Panc1 (cell line): ENCODE results near the gene ZNF497.

ENCODE experiments used
- POLR2AphosphoS5 ChIP-seq: IDR thresholded peaks from 2 replicates; pipeline ENCODE4 v1.6.1; 2012; ENCODE audit warnings: mild to moderate bottlenecking, low read depth, low read length, moderate library complexity
- TCF7L2 ChIP-seq: IDR thresholded peaks from 2 replicates; pipeline ENCODE4 v1.6.1; 2011; ENCODE audit warnings: mild to moderate bottlenecking, low read depth, low read length, inconsistent platforms
- TF ChIP-seq, protein P1 (sequence below): fragments of 450-650 bp; IDR thresholded peaks from 2 replicates; pipeline ENCODE4 v1.5.1; 2017; ENCODE audit warnings: mild to moderate bottlenecking

DNA sequence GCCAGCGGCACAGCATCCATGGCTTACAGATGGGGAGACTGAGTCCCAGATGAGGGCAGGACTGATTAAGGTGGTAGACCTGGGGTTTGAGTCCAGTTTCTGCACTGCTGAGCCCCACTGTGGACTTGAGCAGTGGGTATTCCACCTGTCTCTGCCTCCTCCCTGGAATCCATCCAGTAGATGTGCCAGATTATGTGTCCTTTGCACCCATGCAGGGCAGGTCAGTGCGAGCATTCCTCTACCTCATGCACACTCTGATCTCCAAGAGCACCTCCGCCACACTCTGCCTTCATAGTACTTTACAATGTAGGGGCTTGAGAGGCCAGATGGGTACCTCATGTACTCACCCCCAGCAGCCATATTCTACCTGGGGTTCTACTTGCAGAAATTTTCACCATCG is 25.7 kb downstream of the ZNF497 start:
- no peak for TF ChIP-seq POLR2AphosphoS5
- TF ChIP-seq, protein P1, sequence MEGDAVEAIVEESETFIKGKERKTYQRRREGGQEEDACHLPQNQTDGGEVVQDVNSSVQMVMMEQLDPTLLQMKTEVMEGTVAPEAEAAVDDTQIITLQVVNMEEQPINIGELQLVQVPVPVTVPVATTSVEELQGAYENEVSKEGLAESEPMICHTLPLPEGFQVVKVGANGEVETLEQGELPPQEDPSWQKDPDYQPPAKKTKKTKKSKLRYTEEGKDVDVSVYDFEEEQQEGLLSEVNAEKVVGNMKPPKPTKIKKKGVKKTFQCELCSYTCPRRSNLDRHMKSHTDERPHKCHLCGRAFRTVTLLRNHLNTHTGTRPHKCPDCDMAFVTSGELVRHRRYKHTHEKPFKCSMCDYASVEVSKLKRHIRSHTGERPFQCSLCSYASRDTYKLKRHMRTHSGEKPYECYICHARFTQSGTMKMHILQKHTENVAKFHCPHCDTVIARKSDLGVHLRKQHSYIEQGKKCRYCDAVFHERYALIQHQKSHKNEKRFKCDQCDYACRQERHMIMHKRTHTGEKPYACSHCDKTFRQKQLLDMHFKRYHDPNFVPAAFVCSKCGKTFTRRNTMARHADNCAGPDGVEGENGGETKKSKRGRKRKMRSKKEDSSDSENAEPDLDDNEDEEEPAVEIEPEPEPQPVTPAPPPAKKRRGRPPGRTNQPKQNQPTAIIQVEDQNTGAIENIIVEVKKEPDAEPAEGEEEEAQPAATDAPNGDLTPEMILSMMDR: no peak
- no peak for TF ChIP-seq TCF7L2
